ENCODE measurements around the gene CAPN3.

Gene CAPN3

GRCh38 chr15:42453826-42454225, 94.5 kb downstream of the CAPN3 start:
- DNase-seq (ENCODE audit: low read depth in 3 of 3): no peak

GRCh38 chr15:42456531-42456930, 97.2 kb downstream of the CAPN3 start:
- no peak for DNase-seq (ENCODE audit: low read depth in 3 of 3)

- DNase-seq (ENCODE audit: low read depth in 3 of 3): no peak
Observed at GRCh38 chr15:42456971-42457370, 97.7 kb downstream of the CAPN3 start.

- no peak for DNase-seq (ENCODE audit: low read depth in 3 of 3)
Observed at GRCh38 chr15:42457445-42458442, 98.4 kb downstream of the CAPN3 start.

GRCh38 chr15:42461261-42461660, 102.0 kb downstream of the CAPN3 start:
- no peak for DNase-seq (ENCODE audit: low read depth in 3 of 3)
